HG03457 (cell line): ENCODE results near the gene BTF3L4.
A peak's percentile ranks its signal among the peaks of the same experiment; 100 is the strongest.
"Not testable (repeated sequence)": the region's sequence is repeated elsewhere in the genome, so short reads cannot be mapped to it uniquely, and the experiment has no call there.

Experiments
- ATAC-seq: cut with Tn5 transposase; IDR thresholded peaks from one replicate; pipeline ENCODE4 v1.9.1; 2021; ENCODE audit warnings: moderate number of reproducible peaks; ENCODE audit not compliant: unreplicated experiment

BTF3L4 gene

GRCh38 chr1:52055066-52055865 lies 829 bp upstream of the BTF3L4 start, which contains the start of gene TXNDC12:
TXNDC12 (minus strand) TSS chr1:52055191; CDS start chr1:52055096, 95 bp downstream.
- ATAC-seq = peak; percentile 32

- no peak for ATAC-seq
These were observed 281 bp upstream of the BTF3L4 start for GRCh38 chr1:52055866-52056162.

GRCh38 chr1:52056937-52057231 lies 789 bp downstream of the BTF3L4 start:
- ATAC-seq = no peak

- ATAC-seq = no peak
These were observed 1.2 kb downstream of the BTF3L4 start for GRCh38 chr1:52057255-52057654.

- ATAC-seq = no peak
These were observed 1.9 kb downstream of the BTF3L4 start for GRCh38 chr1:52057876-52058415.

GRCh38 chr1:52059321-52059720 lies 3.2 kb downstream of the BTF3L4 start:
- ATAC-seq = no peak

- ATAC-seq = no peak
These were observed 3.8 kb downstream of the BTF3L4 start for GRCh38 chr1:52059888-52060287.

GRCh38 chr1:52060822-52061221 lies 4.7 kb downstream of the BTF3L4 start:
- ATAC-seq = no peak

- no peak for ATAC-seq
These were observed 7.1 kb downstream of the BTF3L4 start for GRCh38 chr1:52063192-52063591.

GRCh38 chr1:52070704-52071103 lies 14.6 kb downstream of the BTF3L4 start:
- ATAC-seq = no peak

GRCh38 chr1:52072291-52072690 lies 16.2 kb downstream of the BTF3L4 start:
- ATAC-seq = no peak

- not testable (repeated sequence) for ATAC-seq
These were observed 21.2 kb downstream of the BTF3L4 start for GRCh38 chr1:52077277-52077676.

GRCh38 chr1:52080014-52080415 lies 23.9 kb downstream of the BTF3L4 start:
- ATAC-seq = no peak

- ATAC-seq = not testable (repeated sequence)
These were observed 31.8 kb downstream of the BTF3L4 start for GRCh38 chr1:52087892-52088291.

- ATAC-seq = not testable (repeated sequence)
These were observed 38.2 kb downstream of the BTF3L4 start for GRCh38 chr1:52094300-52094699.

GRCh38 chr1:52096216-52096615 lies 40.1 kb downstream of the BTF3L4 start:
- ATAC-seq = no peak

GRCh38 chr1:52098139-52098871 lies 42.2 kb downstream of the BTF3L4 start:
- no peak for ATAC-seq

- peak; percentile 57 for ATAC-seq
These were observed 46.4 kb downstream of the BTF3L4 start for GRCh38 chr1:52102336-52103013.

GRCh38 chr1:52111492-52111891 lies 55.4 kb downstream of the BTF3L4 start:
- no peak for ATAC-seq

- no peak for ATAC-seq
These were observed 56.4 kb downstream of the BTF3L4 start for GRCh38 chr1:52112489-52112888.

GRCh38 chr1:52119301-52120079 lies 63.4 kb downstream of the BTF3L4 start:
- ATAC-seq = no peak
